ENCODE results near the gene NOTUM.

NOTUM gene

GRCh38 chr17:81977211-81977808 is 16.3 kb upstream of the NOTUM start, which contains the start of gene ASPSCR1:
ASPSCR1 (plus strand) TSS chr17:81977629; CDS start chr17:81977647, 18 bp downstream.
- DNase-seq: peak; percentile 82

DNA sequence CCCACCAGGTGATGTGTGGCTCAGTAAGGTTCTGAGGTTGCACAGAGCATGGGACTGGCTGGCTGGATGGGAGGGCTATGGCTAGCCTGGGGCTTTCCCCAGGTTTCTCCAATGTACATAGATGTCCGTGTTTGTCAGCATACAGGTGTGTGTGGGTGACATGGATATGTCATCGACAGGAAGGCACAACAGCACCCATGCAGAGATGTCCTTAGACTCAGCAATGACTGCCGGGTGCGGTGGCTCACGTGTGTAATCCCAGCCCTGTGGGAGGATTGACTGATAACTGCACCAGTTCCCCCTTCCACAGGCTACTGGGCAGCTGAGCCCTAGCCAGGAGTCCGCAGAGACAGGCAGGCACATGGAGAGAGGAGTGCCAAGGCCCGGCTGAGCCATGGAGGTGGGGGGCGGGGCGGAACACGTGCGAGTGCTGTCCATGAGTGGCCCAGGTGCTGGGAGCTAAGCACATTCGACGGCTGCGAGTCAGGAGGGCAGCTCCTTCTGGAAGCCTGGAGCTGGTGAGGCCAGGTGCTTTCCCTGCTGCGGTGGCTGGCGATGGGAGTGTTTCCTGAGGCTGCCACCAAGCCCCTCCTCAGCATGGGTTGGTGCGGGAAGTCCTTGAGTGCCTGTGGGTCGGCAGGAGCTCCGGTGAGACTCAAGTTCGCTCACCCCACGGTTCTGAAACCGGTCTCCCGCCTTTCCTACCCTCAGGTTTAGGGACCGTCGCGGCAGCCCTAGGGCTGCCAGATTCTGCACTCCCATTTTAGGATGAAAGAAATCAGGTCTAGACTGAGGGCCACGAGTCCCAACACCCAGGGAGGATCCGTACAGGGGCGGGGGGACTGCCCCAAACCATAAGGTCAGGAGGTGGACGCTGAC is 15.6 kb upstream of the NOTUM start:
- DNase-seq: no peak

GRCh38 chr17:81973432-81973831 is 12.4 kb upstream of the NOTUM start:
- no peak for DNase-seq

- DNase-seq: no peak
Measured at GRCh38 chr17:81968850-81969812, 8.1 kb upstream of the NOTUM start.

GRCh38 chr17:81968396-81968745 is 7.4 kb upstream of the NOTUM start:
- DNase-seq: no peak

GRCh38 chr17:81967533-81968395 is 6.8 kb upstream of the NOTUM start:
- DNase-seq: peak; percentile 86

GRCh38 chr17:81967244-81967532 is 6.2 kb upstream of the NOTUM start:
- no peak for DNase-seq

DNA sequence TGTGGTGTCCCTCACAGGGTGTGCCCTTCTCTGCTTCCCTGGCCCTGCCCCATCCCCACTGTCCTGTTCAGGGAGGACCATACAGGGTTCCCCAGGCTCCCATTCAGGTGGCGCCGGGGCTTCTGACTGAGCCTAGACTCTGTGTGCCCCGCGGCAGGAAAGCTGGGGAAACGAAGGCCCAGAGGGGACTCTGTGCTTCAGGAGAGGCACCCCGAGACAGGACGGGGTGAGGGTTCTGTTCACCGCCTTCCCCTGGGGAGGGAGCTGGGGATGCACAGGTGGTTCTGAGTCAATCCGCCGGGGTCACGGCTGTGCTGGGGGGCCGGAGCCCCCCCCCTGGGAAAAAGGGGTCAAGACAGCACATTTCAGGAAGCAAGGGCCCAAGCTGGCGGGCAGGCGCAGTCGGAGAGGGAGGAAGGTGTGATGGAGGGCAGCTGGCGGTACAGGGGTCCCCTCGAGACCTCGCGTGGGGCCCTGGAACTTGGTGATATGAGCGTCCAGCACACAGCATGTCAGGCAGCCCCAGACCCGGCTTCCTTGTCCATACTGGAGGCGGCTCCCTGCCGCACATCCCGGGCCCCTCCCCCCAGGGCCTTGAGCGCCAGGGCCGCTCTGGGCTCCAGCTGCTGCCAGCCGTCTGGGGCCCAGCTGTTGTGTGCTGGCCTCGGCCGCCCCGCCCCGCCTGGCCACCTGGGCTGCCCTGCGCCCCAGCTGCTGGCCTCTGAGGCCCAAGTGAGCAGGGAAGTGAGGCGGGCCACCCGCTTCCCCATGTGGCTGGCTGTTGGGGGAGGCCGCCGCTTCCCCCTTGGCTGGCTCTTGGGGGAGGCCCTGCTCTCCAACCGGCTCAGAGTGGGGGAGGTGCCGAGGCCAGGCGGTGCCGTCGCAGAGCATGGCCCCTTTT is 5.6 kb upstream of the NOTUM start:
- peak; percentile 86 for DNase-seq

DNA sequence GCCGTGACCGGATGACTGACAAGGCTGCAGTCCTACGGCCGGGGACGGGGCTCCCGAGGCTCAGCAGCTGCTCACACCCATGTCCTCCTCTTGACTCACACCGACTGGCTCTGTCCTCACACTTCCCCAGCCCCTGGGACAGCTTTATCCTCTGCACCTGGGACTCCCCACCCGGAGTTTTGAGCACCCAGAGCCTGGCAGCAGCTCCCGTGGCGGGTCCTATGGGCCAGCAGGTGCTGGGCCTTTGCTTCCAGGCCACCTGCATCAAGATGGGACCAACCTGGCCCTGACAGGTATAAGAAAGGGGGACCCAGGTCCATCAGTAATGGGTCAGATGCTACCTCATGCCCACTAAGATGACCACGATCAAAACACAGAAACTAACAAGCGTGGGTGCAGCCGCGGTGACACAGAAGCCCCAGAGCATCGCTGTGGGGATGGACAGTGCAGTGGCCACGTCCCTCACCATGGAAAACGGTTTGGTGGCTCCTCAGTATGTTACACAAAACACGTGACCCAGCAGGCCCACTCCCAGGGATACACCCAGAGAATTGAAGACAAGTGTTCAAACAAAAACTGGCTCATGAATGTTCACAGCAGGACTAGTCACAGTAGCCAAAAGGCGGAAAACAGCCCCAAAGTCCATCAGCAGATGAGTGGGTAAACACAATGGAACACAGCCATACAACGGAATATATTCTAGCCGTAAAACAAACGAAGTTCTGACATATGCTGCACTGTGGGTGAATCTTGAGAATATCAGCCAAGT is 3.3 kb upstream of the NOTUM start:
- no peak for DNase-seq

- no peak for DNase-seq
Measured at GRCh38 chr17:81962499-81963441, 1.8 kb upstream of the NOTUM start.

GRCh38 chr17:81961521-81962498 is 823 bp upstream of the NOTUM start:
- no peak for DNase-seq

DNA sequence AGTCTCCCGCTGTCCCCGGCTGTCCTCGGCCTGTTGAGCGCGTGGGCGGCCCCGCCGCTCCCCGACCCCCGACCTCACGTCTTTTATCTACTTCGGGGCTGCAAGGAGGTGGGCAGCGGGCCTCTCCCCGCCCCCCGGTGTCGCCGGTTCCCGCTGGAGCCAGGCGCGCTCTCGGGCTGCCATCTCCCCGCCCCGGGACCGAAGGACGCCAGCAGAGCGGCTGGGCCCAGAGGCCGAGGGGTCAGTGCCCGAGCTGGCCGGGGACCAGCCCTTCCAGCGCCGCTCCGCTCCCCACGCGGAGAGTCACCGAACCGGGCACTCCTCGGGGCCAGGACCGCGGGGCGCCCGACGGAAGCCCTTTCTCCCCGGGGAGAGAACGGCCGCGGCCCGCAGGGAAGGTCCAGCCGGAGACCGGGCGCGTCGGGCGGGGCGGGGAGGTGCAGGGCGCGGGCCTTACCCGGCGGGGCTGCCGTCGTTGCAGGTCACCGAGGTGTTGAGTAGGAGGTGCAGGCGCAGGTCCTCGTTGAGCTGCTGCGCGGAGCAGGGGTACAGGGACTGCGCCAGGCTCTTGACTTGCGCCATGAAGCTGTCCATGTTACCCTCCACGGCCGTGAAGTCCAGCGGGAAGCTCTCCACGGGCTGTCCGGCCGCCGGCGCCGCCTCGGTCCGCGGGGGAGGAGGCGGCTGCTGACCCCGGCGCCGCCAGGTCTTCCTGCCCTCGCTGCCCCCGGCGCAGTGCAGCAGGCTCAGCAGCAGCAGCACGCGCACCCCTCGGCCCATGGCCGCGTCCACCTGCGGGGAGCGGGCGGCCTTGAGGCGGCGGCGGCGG is 643 bp downstream of the NOTUM start:
- DNase-seq: no peak

DNA sequence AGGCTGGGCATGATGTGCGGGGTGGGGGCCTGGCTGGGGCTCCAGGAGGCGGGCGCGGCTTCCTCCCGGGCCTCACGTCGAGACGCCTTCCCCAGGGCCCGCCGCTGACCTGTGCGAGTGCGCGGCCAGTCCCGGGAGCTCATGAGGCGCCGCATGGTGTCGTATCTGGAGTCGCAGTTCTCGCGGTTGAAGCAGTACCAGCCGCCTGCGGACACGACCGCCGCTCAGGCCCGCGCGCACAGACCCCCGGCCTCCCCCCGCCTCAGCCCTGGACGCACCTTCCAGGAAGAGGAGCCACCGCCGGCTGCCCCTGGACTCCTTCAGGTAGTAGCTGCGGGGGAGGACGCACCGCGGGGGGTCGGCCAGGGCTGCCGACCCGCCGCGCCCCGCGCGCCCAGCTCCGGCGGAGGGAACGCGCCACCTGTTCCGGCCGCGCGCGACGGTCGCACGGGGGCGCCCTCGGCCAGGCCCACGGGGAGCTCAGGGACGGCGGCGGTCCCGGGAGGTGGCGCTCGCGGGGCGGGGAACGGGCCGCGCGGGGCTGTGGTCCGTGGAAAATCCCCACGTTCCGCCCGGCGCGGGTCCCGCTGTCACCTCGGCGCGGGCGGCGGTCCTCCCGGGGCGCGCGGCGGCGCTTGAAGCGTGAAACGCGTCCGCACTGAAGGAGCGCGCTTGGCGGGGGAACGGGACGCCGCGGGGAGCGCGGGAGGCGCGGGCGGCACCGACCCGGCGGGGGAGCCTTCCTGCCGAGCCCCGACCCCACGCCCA is 1.4 kb downstream of the NOTUM start:
- peak; percentile 38 for DNase-seq

DNA sequence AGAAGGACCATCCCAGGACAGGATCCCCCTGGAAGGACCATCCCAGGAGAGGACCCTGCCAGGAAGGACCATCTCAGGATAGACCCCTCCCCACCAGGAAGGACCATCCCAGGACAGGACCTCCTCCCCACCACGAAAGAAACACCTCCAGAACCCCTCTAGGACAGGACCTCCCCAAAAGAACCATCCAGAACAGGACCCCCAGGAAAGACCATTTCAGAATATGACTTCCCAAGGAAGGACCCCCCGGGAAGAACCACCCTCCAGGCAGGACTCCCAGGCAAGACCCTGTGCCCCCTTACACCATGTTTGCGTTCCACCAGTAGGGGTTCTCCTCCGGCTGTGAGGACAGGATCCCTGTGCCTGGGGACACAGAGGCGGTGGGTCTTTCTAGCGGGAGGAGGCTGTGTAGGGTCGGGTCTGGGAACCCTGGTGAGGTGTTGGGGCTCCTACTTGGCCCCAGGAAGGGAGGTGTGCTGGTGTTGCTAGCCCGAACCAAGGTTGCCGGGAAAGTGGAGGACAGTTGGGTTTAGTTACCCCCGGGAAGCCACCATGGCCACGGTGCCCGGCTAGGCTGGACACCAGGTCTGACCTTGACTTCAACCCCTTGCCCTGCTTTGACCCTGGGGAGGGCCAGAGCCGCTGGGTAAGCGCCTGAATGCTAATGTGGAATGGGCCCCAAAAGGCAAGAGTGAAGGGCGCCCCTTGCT is 2.2 kb downstream of the NOTUM start:
- no peak for DNase-seq

- DNase-seq: no peak
Measured at GRCh38 chr17:81957691-81958432, 3.1 kb downstream of the NOTUM start.

All from MV-4-11 (cell line).